Measurements from ENCODE around the gene TANC1.

TANC1 gene

GRCh38 chr2:159249990-159250715, 281.7 kb downstream of the TANC1 start:
- Histone ChIP-seq H3K27ac (ENCODE audit: low read length) (no peak overlapping the region), H3K27me3 (ENCODE audit: control insufficient read depth, insufficient read depth, low read length) (no peaks in the 10 kb centered on the region), H3K4me3 (ENCODE audit: low read length) (no peak overlapping the region), H3K36me3 (ENCODE audit: control insufficient read depth, low read depth, low read length) (no peaks in the 10 kb centered on the region), H3K4me1 (ENCODE audit: control insufficient read depth, low read depth, low read length) (no peaks in the 10 kb centered on the region), H3K9ac (ENCODE audit: low read length) (no peak overlapping the region), H3K9me3 (ENCODE audit: control insufficient read depth, low read depth, low read length) (no peaks in the 10 kb centered on the region)

GRCh38 chr2:159251296-159252173, 283.1 kb downstream of the TANC1 start:
- H3K9ac ChIP-seq (ENCODE audit: low read length): no peak overlapping the region
- no peaks in the 10 kb centered on the region for H3K9me3 ChIP-seq (ENCODE audit: control insufficient read depth, low read depth, low read length)
- H3K27ac ChIP-seq (ENCODE audit: low read length): no peak overlapping the region
- H3K36me3 ChIP-seq (ENCODE audit: control insufficient read depth, low read depth, low read length): no peaks in the 10 kb centered on the region
- H3K27me3 ChIP-seq (ENCODE audit: control insufficient read depth, insufficient read depth, low read length): no peaks in the 10 kb centered on the region
- no peak overlapping the region for H3K4me3 ChIP-seq (ENCODE audit: low read length)
- no peaks in the 10 kb centered on the region for H3K4me1 ChIP-seq (ENCODE audit: control insufficient read depth, low read depth, low read length)

- Histone ChIP-seq H3K27me3 (ENCODE audit: control insufficient read depth, insufficient read depth, low read length) (no peaks in the 10 kb centered on the region), H3K9ac (ENCODE audit: low read length) (no peak overlapping the region), H3K4me3 (ENCODE audit: low read length) (no peak overlapping the region), H3K9me3 (ENCODE audit: control insufficient read depth, low read depth, low read length) (no peaks in the 10 kb centered on the region), H3K36me3 (ENCODE audit: control insufficient read depth, low read depth, low read length) (no peaks in the 10 kb centered on the region), H3K4me1 (ENCODE audit: control insufficient read depth, low read depth, low read length) (no peaks in the 10 kb centered on the region), H3K27ac (ENCODE audit: low read length) (no peak overlapping the region)
These were observed 284.5 kb downstream of the TANC1 start for GRCh38 chr2:159252905-159253304.

- H3K36me3 ChIP-seq (ENCODE audit: control insufficient read depth, low read depth, low read length): no peaks in the 10 kb centered on the region
- no peak overlapping the region for H3K27ac ChIP-seq (ENCODE audit: low read length)
- no peak overlapping the region for H3K4me3 ChIP-seq (ENCODE audit: low read length)
- H3K27me3 ChIP-seq (ENCODE audit: control insufficient read depth, insufficient read depth, low read length): no peaks in the 10 kb centered on the region
- H3K4me1 ChIP-seq (ENCODE audit: control insufficient read depth, low read depth, low read length): no peaks in the 10 kb centered on the region
- H3K9me3 ChIP-seq (ENCODE audit: control insufficient read depth, low read depth, low read length): no peaks in the 10 kb centered on the region
- H3K9ac ChIP-seq (ENCODE audit: low read length): no peak overlapping the region
These were observed 287.7 kb downstream of the TANC1 start for GRCh38 chr2:159256159-159256558.

GRCh38 chr2:159262226-159262625, 293.8 kb downstream of the TANC1 start:
- Histone ChIP-seq H3K27me3 (ENCODE audit: control insufficient read depth, insufficient read depth, low read length) (no peaks in the 10 kb centered on the region), H3K27ac (ENCODE audit: low read length) (no peak overlapping the region), H3K4me3 (ENCODE audit: low read length) (no peak overlapping the region), H3K36me3 (ENCODE audit: control insufficient read depth, low read depth, low read length) (no peaks in the 10 kb centered on the region), H3K4me1 (ENCODE audit: control insufficient read depth, low read depth, low read length) (no peaks in the 10 kb centered on the region), H3K9ac (ENCODE audit: low read length) (no peak overlapping the region), H3K9me3 (ENCODE audit: control insufficient read depth, low read depth, low read length) (no peaks in the 10 kb centered on the region)

GRCh38 chr2:159262904-159263303, 294.5 kb downstream of the TANC1 start:
- Histone ChIP-seq H3K4me3 (ENCODE audit: low read length) (no peak overlapping the region), H3K36me3 (ENCODE audit: control insufficient read depth, low read depth, low read length) (no peaks in the 10 kb centered on the region), H3K4me1 (ENCODE audit: control insufficient read depth, low read depth, low read length) (no peaks in the 10 kb centered on the region), H3K27ac (ENCODE audit: low read length) (no peak overlapping the region), H3K27me3 (ENCODE audit: control insufficient read depth, insufficient read depth, low read length) (no peaks in the 10 kb centered on the region), H3K9me3 (ENCODE audit: control insufficient read depth, low read depth, low read length) (no peaks in the 10 kb centered on the region), H3K9ac (ENCODE audit: low read length) (no peak overlapping the region)

- H3K36me3 ChIP-seq (ENCODE audit: control insufficient read depth, low read depth, low read length): no peaks in the 10 kb centered on the region
- H3K27me3 ChIP-seq (ENCODE audit: control insufficient read depth, insufficient read depth, low read length): no peaks in the 10 kb centered on the region
- no peak overlapping the region for H3K27ac ChIP-seq (ENCODE audit: low read length)
- no peak overlapping the region for H3K9ac ChIP-seq (ENCODE audit: low read length)
- no peak overlapping the region for H3K4me3 ChIP-seq (ENCODE audit: low read length)
- H3K4me1 ChIP-seq (ENCODE audit: control insufficient read depth, low read depth, low read length): no peaks in the 10 kb centered on the region
- no peaks in the 10 kb centered on the region for H3K9me3 ChIP-seq (ENCODE audit: control insufficient read depth, low read depth, low read length)
These were observed 296.7 kb downstream of the TANC1 start for GRCh38 chr2:159265171-159265576.

GRCh38 chr2:159266554-159266953, 298.1 kb downstream of the TANC1 start:
- Histone ChIP-seq H3K9me3 (ENCODE audit: control insufficient read depth, low read depth, low read length) (no peaks in the 10 kb centered on the region), H3K36me3 (ENCODE audit: control insufficient read depth, low read depth, low read length) (no peaks in the 10 kb centered on the region), H3K4me3 (ENCODE audit: low read length) (no peak overlapping the region), H3K4me1 (ENCODE audit: control insufficient read depth, low read depth, low read length) (no peaks in the 10 kb centered on the region), H3K27ac (ENCODE audit: low read length) (no peak overlapping the region), H3K27me3 (ENCODE audit: control insufficient read depth, insufficient read depth, low read length) (no peaks in the 10 kb centered on the region), H3K9ac (ENCODE audit: low read length) (no peak overlapping the region)

GRCh38 chr2:159267921-159268320, 299.5 kb downstream of the TANC1 start:
- Histone ChIP-seq H3K27ac (ENCODE audit: low read length) (no peak overlapping the region), H3K27me3 (ENCODE audit: control insufficient read depth, insufficient read depth, low read length) (no peaks in the 10 kb centered on the region), H3K9ac (ENCODE audit: low read length) (no peak overlapping the region)

GRCh38 chr2:159270744-159271379, 302.4 kb downstream of the TANC1 start:
- no peak overlapping the region for H3K4me3 ChIP-seq (ENCODE audit: low read length)
- no peaks in the 10 kb centered on the region for H3K27me3 ChIP-seq (ENCODE audit: control insufficient read depth, insufficient read depth, low read length)
- no peak overlapping the region for H3K27ac ChIP-seq (ENCODE audit: low read length)
- H3K4me1 ChIP-seq (ENCODE audit: control insufficient read depth, low read depth, low read length): no peaks in the 10 kb centered on the region
- no peaks in the 10 kb centered on the region for H3K9me3 ChIP-seq (ENCODE audit: control insufficient read depth, low read depth, low read length)
- H3K9ac ChIP-seq (ENCODE audit: low read length): no peak overlapping the region
- H3K36me3 ChIP-seq (ENCODE audit: control insufficient read depth, low read depth, low read length): no peaks in the 10 kb centered on the region

More at GRCh38 chr2:159267921-159268320, 299.5 kb downstream of the TANC1 start:
- Histone ChIP-seq H3K4me3 (ENCODE audit: low read length) (no peak overlapping the region), H3K4me1 (ENCODE audit: control insufficient read depth, low read depth, low read length) (no peaks in the 10 kb centered on the region), H3K36me3 (ENCODE audit: control insufficient read depth, low read depth, low read length) (no peaks in the 10 kb centered on the region), H3K9me3 (ENCODE audit: control insufficient read depth, low read depth, low read length) (no peaks in the 10 kb centered on the region)

- Histone ChIP-seq H3K36me3 (ENCODE audit: control insufficient read depth, low read depth, low read length) (no peaks in the 10 kb centered on the region), H3K9ac (ENCODE audit: low read length) (no peak overlapping the region)
These were observed 303.7 kb downstream of the TANC1 start for GRCh38 chr2:159272156-159272555.

More at GRCh38 chr2:159272156-159272555, 303.7 kb downstream of the TANC1 start:
- Histone ChIP-seq H3K9me3 (ENCODE audit: control insufficient read depth, low read depth, low read length) (no peaks in the 10 kb centered on the region), H3K4me3 (ENCODE audit: low read length) (no peak overlapping the region), H3K4me1 (ENCODE audit: control insufficient read depth, low read depth, low read length) (no peaks in the 10 kb centered on the region), H3K27ac (ENCODE audit: low read length) (no peak overlapping the region), H3K27me3 (ENCODE audit: control insufficient read depth, insufficient read depth, low read length) (no peaks in the 10 kb centered on the region)

All from iPS-18a (cell line).